HepG2 (cell line): Measurements from ENCODE around the gene MAT2A. TPM values are rescaled to one million over a fixed set of nuclear protein-coding genes. Genes with fewer than 3 reads are reported as not detected.

ENCODE experiments used
- DNMT3B ChIP-seq: conservative IDR thresholded peaks from 2 replicates; pipeline ENCODE4 v1.6.1; 2016; ENCODE audit warnings: missing biosample characterization, control low read depth
- ELF3 ChIP-seq: IDR thresholded peaks from 2 replicates; pipeline ENCODE4 v1.6.1; 2016; ENCODE audit warnings: missing genetic modification reagents, missing compliant biosample characterization
- ELF4 ChIP-seq: sonication (generic); formaldehyde crosslinking; IDR thresholded peaks from 2 replicates; pipeline ENCODE4 v1.5.0; 2020; ENCODE audit warnings: missing genetic modification reagents, mild to moderate bottlenecking, moderate library complexity, borderline replicate concordance
- ETV5 ChIP-seq: IDR thresholded peaks from 2 replicates; pipeline ENCODE4 v1.6.1; 2018; ENCODE audit warnings: missing biosample characterization, missing genetic modification reagents, inconsistent platforms, borderline replicate concordance
- LCORL ChIP-seq, 2 experiments: fragments of 450-650 bp in 1 of 2; sonication (generic) in 1 of 2; formaldehyde crosslinking in 1 of 2; IDR thresholded peaks; 2 replicates each; pipeline versions ENCODE4 v1.5.0 to v1.6.1; 2017 to 2020; ENCODE audit warnings: antibody characterized with exemption in 1 of 2, missing genetic modification reagents in 1 of 2
- RELA ChIP-seq: sonication (generic); formaldehyde crosslinking; IDR thresholded peaks from 2 replicates; pipeline ENCODE4 v1.4.0; 2020; ENCODE audit warnings: missing genetic modification reagents
- TGIF2 ChIP-seq: IDR thresholded peaks from 2 replicates; pipeline ENCODE4 v1.6.1; 2016; ENCODE audit warnings: control low read depth, missing compliant biosample characterization
- ZBTB7A ChIP-seq: sonication (generic); formaldehyde crosslinking; IDR thresholded peaks from 2 replicates; pipeline ENCODE4 v1.8.0; 2022; ENCODE audit warnings: mild to moderate bottlenecking, missing genetic modification reagents
- ZNF3 ChIP-seq: IDR thresholded peaks from 2 replicates; pipeline ENCODE4 v1.7.0; 2017; ENCODE audit warnings: inconsistent platforms
- ZNF556 ChIP-seq: sonication (generic); formaldehyde crosslinking; IDR thresholded peaks from 2 replicates; pipeline ENCODE4 v1.4.0; 2020; ENCODE audit warnings: mild to moderate bottlenecking, missing genetic modification reagents, borderline replicate concordance
- ZNF629 ChIP-seq: sonication (generic); formaldehyde crosslinking; conservative IDR thresholded peaks from 2 replicates; pipeline ENCODE4 v1.5.0; 2020; ENCODE audit warnings: missing genetic modification reagents
- ZNF775 ChIP-seq: sonication (generic); formaldehyde crosslinking; IDR thresholded peaks from 2 replicates; pipeline ENCODE4 v1.4.0; 2020; ENCODE audit warnings: missing genetic modification reagents, mild to moderate bottlenecking, moderate library complexity, borderline replicate concordance
- ZNF891 ChIP-seq: sonication (generic); formaldehyde crosslinking; IDR thresholded peaks from 2 replicates; pipeline ENCODE4 v1.5.0; 2020; ENCODE audit warnings: mild to moderate bottlenecking, missing genetic modification reagents
- polyA plus RNA-seq, 8 experiments: library from polyadenylated mRNA; depleted of rRNA in 3 of 8; stranded (reverse) in 7 of 8; unstranded in 1 of 8; fragments of >200 nt; fragmentation: Illumina TruSeq in 4 of 8; extraction: Trizol in 4 of 8; gene quantifications; 2 replicates each; pipeline versions ENCODE4 v1.2.1 to v1.2.3, GENCODE V29; 2011 to 2016; ENCODE audit warnings: low read depth in 4 of 8, missing spikeins in 1 of 8, mixed read lengths in 1 of 8; ENCODE audit not compliant: insufficient read depth in 1 of 8
- total RNA-seq, 5 experiments: library from RNA; depleted of rRNA; stranded (reverse); fragments of >200 nt; fragmentation: Illumina TruSeq; extraction: Trizol; gene quantifications; 2 replicates each; pipeline ENCODE4 v1.2.3, GENCODE V29; 2016; ENCODE audit warnings: low read depth in 1 of 5
- TF ChIP-seq, protein P1 (sequence below): IDR thresholded peaks from 2 replicates; pipeline ENCODE4 v1.6.1; 2016; ENCODE audit warnings: missing biosample characterization, missing genetic modification reagents, low read depth
- TF ChIP-seq, protein P2 (sequence below): conservative IDR thresholded peaks from 2 replicates; pipeline ENCODE4 v1.6.1; 2018; ENCODE audit warnings: missing genetic modification reagents
- TF ChIP-seq, protein P3 (sequence below): sonication (generic); formaldehyde crosslinking; IDR thresholded peaks from 2 replicates; pipeline ENCODE4 v1.4.0; 2020; ENCODE audit warnings: missing genetic modification reagents
- TF ChIP-seq, protein P4 (sequence below): sonication (generic); formaldehyde crosslinking; IDR thresholded peaks from 2 replicates; pipeline ENCODE4 v1.4.0; 2020; ENCODE audit warnings: missing genetic modification reagents, borderline replicate concordance
- TF ChIP-seq, protein P5 (sequence below): sonication (generic); formaldehyde crosslinking; IDR thresholded peaks from 2 replicates; pipeline ENCODE4 v1.5.0; 2020; ENCODE audit warnings: missing genetic modification reagents

Gene MAT2A
- total and polyA plus RNA-seq, 2 of the 13 experiments (the other 11 are each of a cell fraction or from before 2014, with no cell fraction given), result 155 to 331 TPM

DNA sequence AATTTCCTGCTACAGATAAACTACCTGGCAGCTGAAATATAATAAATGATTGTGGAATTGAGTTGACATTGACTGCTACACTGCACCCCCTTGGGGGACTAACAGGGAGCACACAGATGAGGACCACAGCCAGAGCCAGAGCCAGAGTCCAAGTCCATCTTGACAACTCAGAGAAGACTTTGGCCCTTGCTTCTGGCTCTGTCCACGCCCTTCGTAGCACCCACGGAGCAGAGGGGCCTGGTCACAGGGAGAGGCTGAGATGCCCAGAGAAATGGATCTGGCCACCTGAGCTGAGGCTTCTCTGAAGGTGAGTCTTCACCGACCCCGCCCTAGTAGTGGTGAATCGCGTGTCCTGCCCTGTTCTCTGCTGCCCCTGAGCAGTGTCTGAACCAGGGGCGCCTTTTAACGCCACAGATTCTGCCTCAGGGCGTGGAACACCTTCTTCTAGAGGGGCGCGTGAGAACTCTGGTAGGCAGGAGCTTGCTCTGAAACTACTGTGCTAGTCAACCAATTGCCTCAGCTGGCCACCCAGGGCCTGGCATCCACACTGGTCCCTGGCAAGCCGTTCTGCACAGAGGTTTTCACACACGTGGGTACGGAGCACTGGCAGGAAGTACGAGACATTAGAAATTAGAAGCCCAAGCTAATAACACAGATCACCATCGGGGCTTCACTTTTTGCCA, 35.7 kb upstream of the MAT2A start (continued):
- TF ChIP-seq ELF4 (no peak), LCORL (IDR thresholded peaks at IDR 0.05) (no peak), LCORL (CRISPR knock-in tag; IDR thresholded peaks at IDR 0.05) (no peak), RELA (CRISPR knock-in tag) (no peak), DNMT3B (CRISPR knock-in tag) (no peak), ZNF891 (CRISPR knock-in tag) (peak; percentile 57; the same call in 1 of the 2 replicates), ETV5 (CRISPR knock-in tag) (no peak), ZBTB7A (no peak), ZNF775 (CRISPR knock-in tag) (no peak), ZNF556 (CRISPR knock-in tag) (no peak), TGIF2 (no peak), ELF3 (CRISPR knock-in tag) (no peak), ZNF629 (no peak), ZNF3 (no peak)
- TF ChIP-seq, protein P1, sequence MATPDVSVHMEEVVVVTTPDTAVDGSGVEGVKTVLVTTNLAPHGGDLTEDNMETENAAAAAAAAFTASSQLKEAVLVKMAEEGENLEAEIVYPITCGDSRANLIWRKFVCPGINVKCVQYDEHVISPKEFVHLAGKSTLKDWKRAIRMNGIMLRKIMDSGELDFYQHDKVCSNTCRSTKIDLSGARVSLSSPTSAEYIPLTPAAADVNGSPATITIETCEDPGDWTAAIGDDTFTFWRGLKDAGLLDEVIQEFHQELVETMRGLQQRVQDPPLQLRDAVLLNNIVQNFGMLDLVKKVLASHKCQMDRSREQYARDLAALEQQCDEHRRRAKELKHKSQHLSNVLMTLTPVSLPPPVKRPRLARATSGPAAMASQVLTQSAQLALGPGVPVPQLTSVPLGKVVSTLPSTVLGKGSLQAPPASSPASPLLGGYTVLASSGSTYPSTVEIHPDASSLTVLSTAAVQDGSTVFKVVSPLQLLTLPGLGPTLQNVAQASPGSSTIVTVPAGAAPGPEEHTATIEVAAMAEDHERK (CRISPR knock-in tag), result no peak
- TF ChIP-seq, protein P2, sequence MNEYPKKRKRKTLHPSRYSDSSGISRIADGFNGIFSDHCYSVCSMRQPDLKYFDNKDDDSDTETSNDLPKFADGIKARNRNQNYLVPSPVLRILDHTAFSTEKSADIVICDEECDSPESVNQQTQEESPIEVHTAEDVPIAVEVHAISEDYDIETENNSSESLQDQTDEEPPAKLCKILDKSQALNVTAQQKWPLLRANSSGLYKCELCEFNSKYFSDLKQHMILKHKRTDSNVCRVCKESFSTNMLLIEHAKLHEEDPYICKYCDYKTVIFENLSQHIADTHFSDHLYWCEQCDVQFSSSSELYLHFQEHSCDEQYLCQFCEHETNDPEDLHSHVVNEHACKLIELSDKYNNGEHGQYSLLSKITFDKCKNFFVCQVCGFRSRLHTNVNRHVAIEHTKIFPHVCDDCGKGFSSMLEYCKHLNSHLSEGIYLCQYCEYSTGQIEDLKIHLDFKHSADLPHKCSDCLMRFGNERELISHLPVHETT (CRISPR knock-in tag), result no peak
- TF ChIP-seq, protein P3, sequence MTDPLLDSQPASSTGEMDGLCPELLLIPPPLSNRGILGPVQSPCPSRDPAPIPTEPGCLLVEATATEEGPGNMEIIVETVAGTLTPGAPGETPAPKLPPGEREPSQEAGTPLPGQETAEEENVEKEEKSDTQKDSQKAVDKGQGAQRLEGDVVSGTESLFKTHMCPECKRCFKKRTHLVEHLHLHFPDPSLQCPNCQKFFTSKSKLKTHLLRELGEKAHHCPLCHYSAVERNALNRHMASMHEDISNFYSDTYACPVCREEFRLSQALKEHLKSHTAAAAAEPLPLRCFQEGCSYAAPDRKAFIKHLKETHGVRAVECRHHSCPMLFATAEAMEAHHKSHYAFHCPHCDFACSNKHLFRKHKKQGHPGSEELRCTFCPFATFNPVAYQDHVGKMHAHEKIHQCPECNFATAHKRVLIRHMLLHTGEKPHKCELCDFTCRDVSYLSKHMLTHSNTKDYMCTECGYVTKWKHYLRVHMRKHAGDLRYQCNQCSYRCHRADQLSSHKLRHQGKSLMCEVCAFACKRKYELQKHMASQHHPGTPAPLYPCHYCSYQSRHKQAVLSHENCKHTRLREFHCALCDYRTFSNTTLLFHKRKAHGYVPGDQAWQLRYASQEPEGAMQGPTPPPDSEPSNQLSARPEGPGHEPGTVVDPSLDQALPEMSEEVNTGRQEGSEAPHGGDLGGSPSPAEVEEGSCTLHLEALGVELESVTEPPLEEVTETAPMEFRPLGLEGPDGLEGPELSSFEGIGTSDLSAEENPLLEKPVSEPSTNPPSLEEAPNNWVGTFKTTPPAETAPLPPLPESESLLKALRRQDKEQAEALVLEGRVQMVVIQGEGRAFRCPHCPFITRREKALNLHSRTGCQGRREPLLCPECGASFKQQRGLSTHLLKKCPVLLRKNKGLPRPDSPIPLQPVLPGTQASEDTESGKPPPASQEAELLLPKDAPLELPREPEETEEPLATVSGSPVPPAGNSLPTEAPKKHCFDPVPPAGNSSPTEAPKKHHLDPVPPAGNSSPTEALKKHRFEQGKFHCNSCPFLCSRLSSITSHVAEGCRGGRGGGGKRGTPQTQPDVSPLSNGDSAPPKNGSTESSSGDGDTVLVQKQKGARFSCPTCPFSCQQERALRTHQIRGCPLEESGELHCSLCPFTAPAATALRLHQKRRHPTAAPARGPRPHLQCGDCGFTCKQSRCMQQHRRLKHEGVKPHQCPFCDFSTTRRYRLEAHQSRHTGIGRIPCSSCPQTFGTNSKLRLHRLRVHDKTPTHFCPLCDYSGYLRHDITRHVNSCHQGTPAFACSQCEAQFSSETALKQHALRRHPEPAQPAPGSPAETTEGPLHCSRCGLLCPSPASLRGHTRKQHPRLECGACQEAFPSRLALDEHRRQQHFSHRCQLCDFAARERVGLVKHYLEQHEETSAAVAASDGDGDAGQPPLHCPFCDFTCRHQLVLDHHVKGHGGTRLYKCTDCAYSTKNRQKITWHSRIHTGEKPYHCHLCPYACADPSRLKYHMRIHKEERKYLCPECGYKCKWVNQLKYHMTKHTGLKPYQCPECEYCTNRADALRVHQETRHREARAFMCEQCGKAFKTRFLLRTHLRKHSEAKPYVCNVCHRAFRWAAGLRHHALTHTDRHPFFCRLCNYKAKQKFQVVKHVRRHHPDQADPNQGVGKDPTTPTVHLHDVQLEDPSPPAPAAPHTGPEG (CRISPR knock-in tag), result no peak
- TF ChIP-seq, protein P4, sequence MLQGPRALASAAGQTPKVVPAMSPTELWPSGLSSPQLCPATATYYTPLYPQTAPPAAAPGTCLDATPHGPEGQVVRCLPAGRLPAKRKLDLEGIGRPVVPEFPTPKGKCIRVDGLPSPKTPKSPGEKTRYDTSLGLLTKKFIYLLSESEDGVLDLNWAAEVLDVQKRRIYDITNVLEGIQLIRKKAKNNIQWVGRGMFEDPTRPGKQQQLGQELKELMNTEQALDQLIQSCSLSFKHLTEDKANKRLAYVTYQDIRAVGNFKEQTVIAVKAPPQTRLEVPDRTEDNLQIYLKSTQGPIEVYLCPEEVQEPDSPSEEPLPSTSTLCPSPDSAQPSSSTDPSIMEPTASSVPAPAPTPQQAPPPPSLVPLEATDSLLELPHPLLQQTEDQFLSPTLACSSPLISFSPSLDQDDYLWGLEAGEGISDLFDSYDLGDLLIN, result no peak
- TF ChIP-seq, protein P5, sequence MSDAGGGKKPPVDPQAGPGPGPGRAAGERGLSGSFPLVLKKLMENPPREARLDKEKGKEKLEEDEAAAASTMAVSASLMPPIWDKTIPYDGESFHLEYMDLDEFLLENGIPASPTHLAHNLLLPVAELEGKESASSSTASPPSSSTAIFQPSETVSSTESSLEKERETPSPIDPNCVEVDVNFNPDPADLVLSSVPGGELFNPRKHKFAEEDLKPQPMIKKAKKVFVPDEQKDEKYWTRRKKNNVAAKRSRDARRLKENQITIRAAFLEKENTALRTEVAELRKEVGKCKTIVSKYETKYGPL, result no peak
